HG03066 (cell line): Measurements from ENCODE around the gene SERTAD3.
"Not testable (repeated sequence)": the region's sequence is repeated elsewhere in the genome, so short reads cannot be mapped to it uniquely, and the experiment has no call there.

Source experiments
- ATAC-seq: cut with Tn5 transposase; IDR thresholded peaks from one replicate; pipeline ENCODE4 v1.9.1; 2021; ENCODE audit warnings: low read depth; ENCODE audit not compliant: unreplicated experiment

Gene SERTAD3

DNA sequence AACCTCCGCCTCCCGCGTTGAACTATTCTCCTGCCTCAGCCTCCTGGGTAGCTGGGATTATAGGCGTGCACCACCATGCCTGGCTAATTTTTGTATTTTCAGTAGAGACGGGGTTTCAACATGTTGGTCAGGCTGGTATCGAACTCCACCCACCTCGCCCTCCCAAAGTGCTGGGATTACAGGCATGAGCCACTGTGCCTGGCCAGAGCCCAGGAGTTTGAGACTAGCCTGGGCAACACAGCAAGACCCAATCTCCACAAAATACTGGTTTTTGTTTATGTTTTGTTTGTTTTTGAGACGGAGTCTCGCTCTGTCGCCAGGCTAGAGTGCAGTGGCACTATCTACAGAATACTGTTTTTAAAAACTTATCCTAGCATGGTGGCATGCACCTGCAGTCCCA is 13.9 kb downstream of the SERTAD3 start:
- ATAC-seq = not testable (repeated sequence)

DNA sequence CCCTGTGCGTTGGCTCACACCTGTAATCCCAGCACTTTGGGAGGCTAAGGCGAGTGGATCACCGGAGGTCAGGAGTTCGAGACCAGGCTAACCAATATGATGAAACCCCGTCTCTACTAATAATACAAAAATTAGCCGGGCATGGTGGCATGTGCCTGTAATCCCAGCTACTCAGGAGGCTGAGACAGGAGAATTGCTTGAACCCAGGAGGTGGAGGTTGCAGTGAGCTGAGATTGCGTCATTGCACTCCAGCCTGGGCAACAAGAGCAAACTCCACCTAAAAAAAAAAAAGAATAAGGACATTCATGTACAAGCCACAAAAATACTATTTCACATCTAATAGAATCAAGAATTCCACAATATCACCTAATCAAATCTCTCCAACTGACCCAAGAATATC is 15.9 kb downstream of the SERTAD3 start:
- ATAC-seq = not testable (repeated sequence)

DNA sequence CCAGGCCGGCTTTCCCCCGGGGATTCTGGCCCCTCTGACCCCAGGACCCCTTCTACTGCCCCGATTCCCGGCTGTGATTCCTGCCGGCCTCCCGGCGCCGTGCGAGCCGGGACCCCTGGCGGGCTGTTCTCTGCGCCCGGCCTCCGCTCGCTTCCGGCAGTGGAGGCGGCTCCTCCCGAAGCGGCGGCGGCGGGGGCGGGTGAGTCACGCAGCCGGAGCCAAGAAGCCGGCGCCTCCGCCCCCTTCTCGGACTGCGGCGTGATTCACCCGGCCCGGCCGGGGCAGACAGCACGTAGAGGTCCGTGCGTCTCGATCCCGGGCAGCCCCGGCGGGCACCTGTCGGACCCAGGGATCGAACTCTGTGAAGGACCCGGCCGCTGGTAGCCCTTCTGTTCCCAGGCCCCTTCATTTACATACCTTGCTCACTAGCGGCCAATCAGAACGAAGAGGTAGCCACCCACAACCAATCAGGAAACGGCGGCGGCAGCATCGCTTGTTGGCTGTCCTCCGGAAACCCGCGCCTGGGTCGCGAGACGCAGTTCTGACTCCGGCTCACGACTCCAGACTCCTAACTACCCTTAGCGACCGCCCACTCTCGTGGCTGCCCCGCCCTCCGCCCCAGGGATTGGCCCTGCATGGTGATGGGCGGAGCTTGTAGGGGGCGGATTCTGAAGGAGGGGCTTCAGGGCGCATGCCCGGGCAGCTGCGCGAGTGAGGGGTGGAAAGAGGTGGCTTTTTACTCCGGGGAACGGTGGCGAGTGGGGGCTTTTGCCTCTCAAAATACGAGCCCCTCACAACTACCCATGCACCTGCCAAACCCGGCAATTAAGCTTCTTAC is 18.5 kb downstream of the SERTAD3 start, which contains the start of gene SERTAD1:
Gene SERTAD1, minus strand, starts transcription at position 543 of the 838 bp plus-strand sequence. CDS start 2,446 bp downstream, outside the sequence.
- peak; percentile 73 for ATAC-seq

DNA sequence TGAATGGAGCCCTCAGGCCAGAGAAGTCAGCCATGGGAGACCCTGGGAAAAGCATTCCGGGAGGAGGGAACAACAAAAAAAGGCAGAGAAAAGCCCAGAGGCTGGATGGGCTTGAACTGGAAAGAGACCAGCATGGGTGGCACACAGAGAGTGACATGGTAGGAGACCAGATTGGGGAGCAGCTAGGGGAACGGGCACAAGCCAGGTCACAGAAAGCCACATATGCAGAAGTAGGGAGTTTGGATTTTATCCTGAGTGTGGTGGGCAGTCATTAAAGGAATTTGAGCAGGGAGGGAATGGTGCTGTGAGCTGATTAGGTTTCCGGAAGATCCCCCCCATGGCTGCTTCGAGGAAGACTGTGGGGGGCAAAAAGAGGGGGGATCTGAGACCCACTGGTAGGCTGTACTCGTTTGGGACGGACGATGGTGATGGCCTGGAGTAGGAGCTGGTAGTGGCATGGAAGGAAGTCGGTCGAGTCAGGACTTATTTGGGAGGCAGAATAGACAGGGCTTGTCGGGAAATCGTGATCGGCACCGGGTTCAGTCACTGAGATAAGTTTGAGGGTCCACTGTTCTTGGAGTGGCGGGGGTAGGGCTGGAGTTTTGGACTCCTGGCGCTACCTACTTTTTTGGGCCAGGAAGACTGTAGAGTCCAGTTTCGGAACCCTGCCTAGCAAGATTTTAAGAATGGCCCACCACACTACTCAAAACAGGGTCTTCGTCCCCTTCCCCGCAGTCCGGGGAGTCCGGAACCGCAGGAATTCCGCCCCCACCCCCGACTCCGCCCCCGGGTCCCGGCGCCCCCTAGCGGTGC is 19.3 kb downstream of the SERTAD3 start:
- peak; percentile 10 for ATAC-seq

DNA sequence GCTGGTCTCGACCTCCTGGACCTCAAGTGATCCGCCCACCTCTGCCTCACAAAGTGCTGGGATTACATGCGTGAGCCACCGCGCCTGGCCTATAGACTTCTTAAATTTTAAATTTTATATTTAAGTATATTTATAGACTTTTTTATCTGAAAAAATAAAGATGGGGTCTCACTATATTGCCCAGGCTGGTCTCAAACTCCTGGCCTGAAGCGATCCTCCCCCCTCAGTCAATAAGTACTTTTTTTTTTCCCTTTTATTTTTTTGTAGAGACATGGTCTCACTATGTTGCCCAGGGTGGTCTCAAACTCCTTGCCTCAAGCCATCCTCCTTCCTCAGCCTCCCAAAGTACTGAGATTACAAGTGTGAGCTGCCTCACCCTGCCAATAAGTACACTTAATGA is 20.2 kb downstream of the SERTAD3 start:
- no peak for ATAC-seq

DNA sequence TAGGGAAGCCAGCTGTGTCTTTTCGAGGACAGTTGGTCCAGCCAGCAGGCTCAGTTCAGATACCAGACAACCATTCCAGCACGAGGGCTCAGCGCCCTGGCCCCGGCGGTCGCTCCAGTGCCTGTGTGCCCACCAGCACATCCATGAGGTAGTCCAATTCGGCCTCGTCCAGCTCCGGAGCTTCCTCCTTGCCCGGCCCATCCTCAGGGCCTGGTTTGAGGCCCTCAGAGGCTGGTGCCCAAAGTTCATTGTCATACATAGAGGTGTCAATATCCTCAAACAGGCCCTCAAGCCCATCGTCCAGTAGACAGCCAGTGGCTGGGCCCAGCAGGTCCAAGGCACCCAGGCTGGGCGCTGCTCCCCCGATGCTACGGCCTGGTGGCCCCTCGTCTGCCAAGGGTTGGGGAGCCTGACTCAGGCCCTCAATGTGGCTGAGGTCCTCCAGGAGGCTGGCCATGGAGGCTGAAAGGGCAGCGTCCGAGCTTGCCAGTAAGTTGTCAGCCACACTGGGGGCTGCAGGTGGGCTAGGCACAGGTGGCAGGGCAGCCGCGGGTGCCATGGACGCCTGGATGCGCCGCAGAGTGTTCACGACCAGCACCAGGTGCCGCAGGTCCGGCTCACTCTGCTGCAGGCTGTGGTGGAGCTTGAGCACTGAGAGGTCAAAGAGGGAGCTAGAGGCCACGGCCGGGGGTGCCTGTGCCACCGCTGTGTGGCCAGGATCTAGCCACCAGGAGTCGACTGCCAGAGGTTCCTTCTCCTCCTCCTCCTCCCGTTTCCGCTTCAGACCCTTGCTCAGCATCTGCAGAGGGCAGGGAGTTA is 21.2 kb downstream of the SERTAD3 start:
- no peak for ATAC-seq

DNA sequence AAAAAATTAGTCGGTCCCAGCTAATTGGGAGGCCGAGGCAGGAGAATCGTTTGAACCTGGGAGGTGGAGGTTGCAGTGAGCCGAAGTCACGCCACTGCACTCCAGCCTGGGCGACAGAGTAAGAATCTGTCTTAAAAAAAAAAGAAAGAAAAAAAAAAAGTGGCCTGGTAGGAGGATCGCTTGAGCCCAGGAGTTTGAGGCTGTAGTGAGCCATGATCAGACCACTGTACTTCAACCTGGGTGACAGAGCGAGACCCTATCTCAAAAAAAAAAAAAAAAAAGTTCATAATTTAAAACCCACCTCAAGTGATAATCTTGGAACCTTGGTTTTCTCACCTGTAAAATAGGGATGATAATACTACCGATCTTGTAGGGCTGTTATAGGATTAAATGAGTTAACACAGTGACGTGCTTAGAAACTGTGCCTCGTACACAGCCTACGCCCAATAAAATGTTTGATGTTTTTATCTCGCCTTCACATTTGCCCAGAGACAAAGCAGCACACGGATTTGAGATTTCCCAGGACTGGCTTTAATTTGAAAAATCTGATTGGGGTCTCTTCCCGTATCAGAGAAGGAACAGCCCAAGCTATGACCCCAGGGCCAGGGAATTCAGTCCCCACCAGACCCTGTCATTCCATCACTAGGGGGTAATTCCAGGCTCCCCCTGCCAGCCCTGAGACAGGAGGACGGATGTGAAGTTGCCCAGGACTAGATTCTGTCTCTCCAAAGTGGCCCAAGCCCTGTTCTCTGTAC is 22.0 kb downstream of the SERTAD3 start:
- no peak for ATAC-seq

DNA sequence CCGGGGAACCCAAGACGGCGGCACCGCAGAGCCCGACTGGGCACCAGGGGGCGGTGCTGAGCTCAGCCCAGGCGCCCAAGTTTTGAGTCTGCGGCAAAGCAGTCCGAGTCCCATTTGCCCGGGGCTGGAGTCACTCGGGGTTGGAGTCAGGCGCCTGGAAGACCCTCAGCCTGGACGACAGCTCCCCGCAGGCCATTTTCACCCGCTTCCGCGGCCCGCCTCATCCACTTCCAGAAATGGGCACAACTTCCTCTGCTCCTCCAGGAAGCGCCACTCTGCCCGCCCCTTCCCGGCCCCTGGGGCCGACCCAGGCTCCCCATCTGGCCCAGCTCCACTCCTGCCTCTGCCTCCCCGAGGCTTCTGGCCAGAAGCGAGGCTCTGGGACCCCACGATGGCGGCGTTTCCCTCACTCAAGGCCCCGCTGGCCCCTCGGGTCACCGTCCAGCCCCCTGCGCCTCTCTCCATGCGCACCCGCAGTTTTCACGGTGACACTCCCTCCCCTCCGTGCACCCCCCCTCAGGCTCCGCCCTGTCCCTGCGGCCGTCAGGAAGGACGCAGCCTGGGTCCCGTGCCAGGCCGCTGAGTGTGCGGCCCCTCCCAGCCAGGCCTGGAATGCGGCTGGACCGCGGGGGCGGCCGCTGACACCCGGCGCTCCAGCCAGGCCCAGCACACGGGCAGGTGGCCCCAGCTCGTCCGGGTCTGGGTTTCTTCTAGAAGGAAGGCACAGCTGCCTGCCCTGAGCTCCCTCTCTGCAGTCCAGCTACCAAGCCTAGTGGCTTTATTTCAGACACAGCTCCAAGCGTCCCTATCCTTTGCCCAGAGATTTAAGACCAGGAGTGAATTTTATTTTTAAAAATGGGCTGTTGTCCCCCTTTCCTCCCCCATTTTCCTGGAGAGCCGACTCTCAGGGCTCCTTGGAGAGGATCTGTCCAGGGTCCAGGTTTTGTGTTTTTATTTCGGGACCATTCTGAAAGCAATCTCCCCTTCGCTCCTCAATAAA is 23.1 kb downstream of the SERTAD3 start:
- ATAC-seq = no peak

DNA sequence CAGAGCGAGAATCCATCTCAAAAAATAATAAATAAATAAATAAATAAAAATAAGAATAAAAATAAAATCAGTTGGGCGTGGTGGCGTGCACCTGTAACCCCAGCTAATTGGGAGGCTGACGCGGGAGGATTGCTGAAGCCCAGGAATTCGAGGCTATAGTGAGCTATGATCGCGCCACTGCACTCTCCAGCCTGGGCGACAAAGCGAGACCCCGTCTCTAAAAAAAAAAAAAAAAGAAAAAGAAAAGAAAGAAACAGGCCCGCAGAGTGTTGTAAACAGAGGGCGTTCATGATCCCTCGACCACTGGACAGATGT is 23.7 kb downstream of the SERTAD3 start:
- ATAC-seq = no peak

DNA sequence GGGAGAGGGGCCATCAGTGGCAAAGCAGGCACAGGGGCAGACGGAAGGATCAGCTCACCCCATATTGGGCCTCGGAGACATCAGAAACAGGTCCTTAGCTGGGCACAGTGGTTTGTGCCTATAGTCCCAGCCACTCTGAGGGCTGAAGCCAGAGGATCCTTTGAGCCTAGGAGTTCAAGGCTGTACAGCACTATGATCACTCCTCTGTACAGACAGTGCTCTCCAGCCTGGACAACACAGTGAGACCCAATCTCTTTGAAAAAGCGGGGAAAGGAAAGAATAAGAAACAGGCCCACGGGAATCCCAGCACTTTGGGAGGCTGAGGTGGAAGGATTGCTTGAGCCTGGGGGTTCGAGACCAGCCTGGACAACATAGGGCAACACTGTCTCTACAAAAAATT is 24.4 kb downstream of the SERTAD3 start:
- ATAC-seq = no peak

DNA sequence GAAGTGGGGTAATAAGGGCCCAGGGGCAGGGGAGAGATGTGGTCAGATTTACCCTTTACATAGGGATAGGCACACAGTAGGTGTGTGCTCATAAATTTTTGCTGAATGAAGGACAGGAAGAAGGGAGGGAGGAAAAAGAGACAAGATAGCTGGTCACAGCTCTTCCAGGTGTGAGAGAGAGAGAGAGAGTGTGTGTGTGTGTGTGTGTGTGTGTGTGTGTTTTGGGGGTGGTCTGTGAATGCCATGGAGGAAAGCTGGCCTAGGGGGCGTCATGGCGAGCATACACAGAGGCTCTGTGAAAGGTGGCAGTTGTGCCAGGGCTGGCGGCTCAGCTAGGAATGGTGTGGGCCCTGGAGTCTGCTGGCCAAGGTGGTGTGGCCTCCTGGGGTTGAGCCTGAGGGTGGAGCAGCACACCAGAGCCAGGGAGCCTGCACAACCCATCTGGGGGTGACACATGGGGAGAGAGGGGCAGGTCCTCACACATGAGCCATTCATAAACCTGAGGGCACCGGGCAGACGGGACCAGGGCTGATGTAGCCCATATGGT is 25.0 kb downstream of the SERTAD3 start:
- no peak for ATAC-seq

DNA sequence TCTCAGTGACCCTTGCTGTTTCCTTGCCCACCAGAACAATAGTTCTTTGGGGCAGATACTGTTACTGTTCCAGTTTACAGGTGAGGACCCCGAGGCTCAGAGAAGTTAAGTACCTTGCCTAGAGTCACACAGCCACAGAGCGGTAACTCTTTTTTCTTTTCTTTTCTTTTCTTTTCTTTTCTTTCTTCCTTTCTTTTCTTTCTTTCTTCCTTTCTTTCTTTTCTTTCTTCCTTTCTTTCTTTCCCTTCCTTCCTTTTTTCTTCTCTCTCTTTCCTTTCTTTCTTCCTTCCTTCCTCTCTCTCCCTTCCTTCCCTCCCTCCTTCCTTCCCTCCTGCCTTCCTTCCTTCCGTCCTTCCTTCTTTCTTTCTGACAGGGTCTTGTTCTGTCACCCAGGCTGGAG is 26.1 kb downstream of the SERTAD3 start:
- no peak for ATAC-seq

DNA sequence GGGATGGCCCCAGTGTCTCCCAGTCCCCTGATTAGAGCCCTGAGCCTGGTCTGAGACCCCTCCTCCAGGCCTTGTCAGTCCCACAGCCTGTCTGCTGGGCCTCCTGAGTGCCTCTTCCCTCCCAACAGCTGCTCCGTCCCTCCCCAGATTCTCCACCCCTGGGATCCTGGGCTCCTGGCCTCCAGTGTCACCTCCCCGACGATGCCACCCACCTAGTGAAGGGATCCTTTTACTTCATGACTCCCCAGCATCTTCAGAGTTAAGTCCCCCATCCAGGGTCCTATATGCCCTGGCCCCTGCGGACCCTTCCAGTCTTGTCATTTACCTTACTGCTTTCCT is 26.5 kb downstream of the SERTAD3 start:
- no peak for ATAC-seq

DNA sequence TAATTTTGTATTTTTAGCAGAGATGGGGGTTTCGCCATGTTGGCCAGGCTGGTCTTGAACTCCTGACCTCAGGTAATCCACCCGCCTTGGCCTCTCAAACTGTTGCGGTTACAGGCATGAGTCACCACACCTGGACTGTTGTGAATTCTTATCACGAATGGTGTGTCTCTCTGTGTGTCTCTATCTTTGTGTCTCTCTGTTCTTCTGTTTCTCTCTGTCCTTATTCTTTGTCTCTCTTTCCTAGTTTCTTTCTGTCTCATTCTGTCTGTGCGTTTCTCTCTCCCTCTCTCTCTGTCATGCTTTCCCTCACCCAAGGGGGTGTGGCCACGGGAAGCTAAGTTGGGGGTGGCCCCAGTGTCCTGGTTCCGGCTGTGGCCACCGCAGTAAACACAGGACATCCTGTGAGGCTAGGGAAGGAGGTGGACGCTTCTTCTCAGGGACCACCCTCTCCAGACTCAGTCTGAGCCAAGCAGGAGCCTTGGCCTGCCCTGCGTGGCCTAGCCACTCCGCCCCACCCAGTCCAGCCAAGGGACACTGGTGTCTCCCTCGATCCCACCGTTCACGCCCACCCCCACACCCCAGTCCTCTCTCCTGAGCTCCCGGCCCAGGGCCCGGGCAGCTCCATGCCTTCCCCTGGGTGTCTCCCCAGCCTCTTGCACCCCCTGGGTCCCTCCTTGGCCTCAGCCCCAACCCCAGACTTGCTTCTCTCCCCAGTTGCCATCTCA is 27.1 kb downstream of the SERTAD3 start:
- no peak for ATAC-seq

DNA sequence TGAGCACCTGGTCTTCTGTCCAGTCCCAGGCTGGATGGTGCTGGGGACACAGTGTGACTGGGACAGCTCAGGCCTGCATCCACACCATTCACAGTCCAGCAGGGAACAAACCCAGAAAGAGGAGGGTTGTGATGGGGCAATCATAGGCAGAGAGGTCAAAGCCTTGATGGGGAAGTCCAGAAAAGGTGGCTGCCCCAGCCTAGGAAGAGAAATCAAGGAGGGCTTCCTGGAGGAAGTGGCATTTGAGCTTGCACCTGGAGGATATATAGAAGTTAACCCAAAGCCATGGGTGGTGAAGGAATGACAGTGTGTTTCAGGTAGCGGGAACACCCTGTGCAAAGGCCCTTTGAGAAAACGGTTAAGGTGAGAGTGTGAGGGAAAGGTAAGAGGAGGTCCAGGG is 28.4 kb downstream of the SERTAD3 start:
- no peak for ATAC-seq

DNA sequence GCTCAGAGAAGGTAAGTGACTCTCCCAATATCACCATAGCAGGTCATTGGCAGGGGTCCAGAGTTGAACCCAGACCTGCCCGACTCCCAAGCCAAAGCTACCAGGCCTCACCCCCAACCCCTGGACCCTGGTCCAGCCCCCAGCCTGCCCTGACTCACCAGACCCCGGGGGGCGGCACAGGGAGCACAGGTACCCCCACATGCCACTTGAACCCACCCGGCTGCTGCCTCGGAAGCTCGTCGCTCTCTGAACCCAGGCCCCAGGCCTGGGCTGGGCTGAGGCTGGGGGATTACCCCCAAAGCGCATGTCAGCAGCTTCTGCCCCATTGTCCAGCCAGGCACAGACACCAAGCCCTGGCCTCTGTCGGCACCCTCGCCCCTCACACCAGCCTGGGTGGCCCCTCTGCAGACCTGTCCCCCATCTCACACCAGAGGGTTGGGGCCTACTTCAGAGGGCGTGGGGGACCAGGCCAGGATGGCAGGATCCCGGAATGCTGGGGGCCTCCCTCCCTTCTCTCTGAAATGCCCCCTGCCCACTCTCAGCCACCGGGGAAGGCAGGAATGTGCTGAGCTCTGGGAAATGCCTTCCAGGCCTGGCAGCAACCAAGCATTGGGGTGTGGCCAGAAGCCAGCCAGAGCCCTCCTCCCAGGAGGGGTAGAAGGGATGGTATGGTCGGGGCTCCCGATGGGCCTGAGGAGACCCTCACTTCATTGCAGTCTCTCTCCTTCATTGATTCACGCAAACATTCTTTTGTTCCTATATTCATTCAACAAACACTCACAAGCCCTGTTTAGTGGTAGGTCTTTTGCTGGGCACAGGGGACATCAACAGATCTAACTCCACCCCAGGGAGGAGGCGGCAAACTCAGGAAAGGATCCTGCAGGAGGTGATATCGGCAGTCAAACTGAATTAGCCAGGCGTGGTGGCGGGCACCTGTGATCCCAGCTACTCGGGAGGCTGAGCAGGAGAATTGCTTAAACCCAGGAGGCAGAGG is 29.3 kb downstream of the SERTAD3 start:
- ATAC-seq = no peak

DNA sequence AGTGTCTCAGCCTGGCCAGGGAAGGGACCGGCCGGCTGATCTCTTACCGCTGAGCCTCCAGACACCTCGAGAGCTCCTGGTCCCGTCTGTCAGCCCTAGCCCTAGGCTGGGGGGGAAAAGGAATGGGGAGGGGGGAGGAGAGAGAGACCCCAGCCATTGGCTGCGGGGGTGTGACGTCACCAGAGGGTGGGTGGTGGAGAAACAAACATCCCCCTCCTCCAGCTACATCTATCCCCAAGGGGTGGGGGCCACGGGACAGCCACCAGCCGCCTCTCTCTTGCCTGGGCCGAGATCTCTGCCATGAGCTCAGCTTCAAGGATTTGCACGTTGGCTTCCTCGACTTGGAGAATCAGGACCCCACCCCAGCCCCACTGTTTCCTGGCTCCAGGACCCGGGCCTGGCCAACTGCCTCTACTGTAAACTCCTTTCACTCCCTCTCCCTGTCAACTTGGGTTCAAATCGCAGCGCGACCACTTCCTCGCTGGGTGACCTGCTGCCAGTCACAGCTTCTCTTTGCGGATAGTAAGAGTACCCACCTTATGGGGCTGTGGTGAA is 30.8 kb downstream of the SERTAD3 start, which contains the start of gene PRX:
Gene PRX, minus strand, starts transcription at position 88 of the 555 bp plus-strand sequence. CDS start 5,446 bp downstream, outside the sequence.
- ATAC-seq = no peak
